MM.1S (cell line): Measurements from ENCODE around the gene DUS3L.
"Not testable (repeated sequence)": the region's sequence is repeated elsewhere in the genome, so short reads cannot be mapped to it uniquely, and the experiment has no call there.

Experiments
- DNase-seq: peaks from one replicate; pipeline ENCODE4 v3.0.0-alpha.2; 2015
- H2AFZ ChIP-seq: fragments of 300-600 bp; sonication (generic); 2 replicates; pipeline ENCODE4 v1.6.0; 2016; ENCODE audit warnings: antibody characterized with exemption, low read length
- H3F3A ChIP-seq: fragments of 300-600 bp; sonication (generic); 2 replicates; pipeline ENCODE4 v1.6.1; 2016; ENCODE audit warnings: mild to moderate bottlenecking, antibody characterized with exemption, low read length, moderate library complexity, mixed read lengths; ENCODE audit not compliant: insufficient read depth
- H3K27ac ChIP-seq: fragments of 300-600 bp; sonication (generic); 2 replicates; pipeline ENCODE4 v1.5.1; 2016; ENCODE audit warnings: mild to moderate bottlenecking, low read length
- H3K27me3 ChIP-seq: fragments of 300-600 bp; sonication (generic); replicated peaks from 2 replicates; pipeline ENCODE4 v1.6.0; 2016; ENCODE audit warnings: low read length; ENCODE audit not compliant: insufficient read depth
- H3K36me3 ChIP-seq: fragments of 300-600 bp; sonication (generic); replicated peaks from 2 replicates; pipeline ENCODE4 v1.6.1; 2016; ENCODE audit warnings: mild to moderate bottlenecking, low read length, mixed read lengths; ENCODE audit not compliant: insufficient read depth
- H3K4me1 ChIP-seq: fragments of 300-600 bp; sonication (generic); 2 replicates; pipeline ENCODE4 v1.6.1; 2016; ENCODE audit warnings: low read length, mixed read lengths
- H3K4me2 ChIP-seq: fragments of 300-600 bp; sonication (generic); 2 replicates; pipeline ENCODE4 v1.6.0; 2016; ENCODE audit warnings: low read depth, low read length
- H3K4me3 ChIP-seq: fragments of 300-600 bp; sonication (generic); 2 replicates; pipeline ENCODE4 v1.5.1; 2016; ENCODE audit warnings: low read length, mixed read lengths
- H3K79me2 ChIP-seq: fragments of 300-600 bp; sonication (generic); 2 replicates; pipeline ENCODE4 v1.6.1; 2016; ENCODE audit warnings: mixed run types, low read length, mixed read lengths
- H3K9ac ChIP-seq: fragments of 300-600 bp; sonication (generic); 2 replicates; pipeline ENCODE4 v1.6.1; 2016; ENCODE audit warnings: low read length, mixed read lengths
- H3K9me2 ChIP-seq: fragments of 300-600 bp; sonication (generic); replicated peaks from 2 replicates; pipeline ENCODE4 v1.6.1; 2016; ENCODE audit warnings: mild to moderate bottlenecking, low read length, mixed read lengths; ENCODE audit not compliant: insufficient read depth
- H3K9me3 ChIP-seq: fragments of 300-600 bp; sonication (generic); replicated peaks from 2 replicates; pipeline ENCODE4 v1.6.1; 2016; ENCODE audit warnings: mild to moderate bottlenecking, low read length, mixed read lengths; ENCODE audit not compliant: insufficient read depth
- H4K20me1 ChIP-seq: fragments of 300-600 bp; sonication (generic); 2 replicates; pipeline ENCODE4 v1.6.1; 2016; ENCODE audit warnings: mild to moderate bottlenecking, low read length, moderate library complexity, mixed read lengths; ENCODE audit not compliant: insufficient read depth
- CTCF ChIP-seq: fragments of 300-600 bp; sonication (generic); IDR thresholded peaks from 2 replicates; pipeline ENCODE4 v1.5.1; 2016; ENCODE audit warnings: antibody characterized with exemption, low read length, mixed read lengths
- EZH2 ChIP-seq: fragments of 300-600 bp; sonication (generic); optimal IDR thresholded peaks from 2 replicates; pipeline ENCODE3; 2017; ENCODE audit warnings: low read depth, mild to moderate bottlenecking, antibody characterized with exemption, low read length, mixed read lengths
- EZH2phosphoT487 ChIP-seq: fragments of 300-600 bp; sonication (generic); IDR thresholded peaks from 2 replicates; pipeline ENCODE4 v1.6.1; 2018; ENCODE audit warnings: antibody characterized with exemption, low read length

The DUS3L gene

GRCh38 chr19:5753743-5754142 lies 37.2 kb downstream of the DUS3L start:
- H2AFZ ChIP-seq, result no peak overlapping the region

DNA sequence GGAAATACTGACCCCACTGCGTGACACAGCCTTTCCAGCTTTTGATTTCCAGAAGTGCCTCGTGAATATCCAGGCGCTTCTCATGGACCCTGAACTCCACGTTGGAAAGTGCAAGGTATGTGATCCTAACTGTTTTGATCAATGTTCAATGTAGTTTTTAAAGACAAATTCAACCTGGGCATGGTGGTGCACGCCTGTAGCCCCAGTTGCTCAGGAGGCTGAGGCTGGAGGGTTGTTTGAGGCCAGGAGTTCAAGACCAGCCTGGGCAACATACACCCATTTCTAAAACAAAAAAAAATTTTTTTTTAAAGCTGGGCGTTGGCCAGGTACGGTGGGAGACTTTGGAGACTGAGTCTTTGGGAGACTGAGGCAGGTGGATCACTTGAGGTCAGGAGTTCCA lies 39.3 kb downstream of the DUS3L start:
- H3K27ac ChIP-seq, result no peak overlapping the region
- H3K9me2 ChIP-seq, result no peaks in the 10 kb centered on the region
- DNase-seq, result no peak
- no peaks in the 10 kb centered on the region for H3K4me1 ChIP-seq
- H3K79me2 ChIP-seq, result no peaks in the 10 kb centered on the region
- no peaks in the 10 kb centered on the region for H3F3A ChIP-seq
- H3K4me3 ChIP-seq, result no peak overlapping the region
- no peak overlapping the region for H3K4me2 ChIP-seq
- TF ChIP-seq EZH2, result no peak
- no peak; the same call in 1 of the 2 replicates for TF ChIP-seq EZH2phosphoT487
- TF ChIP-seq CTCF, result no peak
- H2AFZ ChIP-seq, result no peak overlapping the region
- no peaks in the 10 kb centered on the region for H4K20me1 ChIP-seq
- H3K9ac ChIP-seq, result no peak overlapping the region
- H3K9me3 ChIP-seq, result no peaks in the 10 kb centered on the region
- H3K27me3 ChIP-seq, result peaks cover 87% of the 10 kb centered on the region
- H3K36me3 ChIP-seq, result no peaks in the 10 kb centered on the region

More at GRCh38 chr19:5753743-5754142, 37.2 kb downstream of the DUS3L start:
- H3F3A ChIP-seq, result no peaks in the 10 kb centered on the region
- no peaks in the 10 kb centered on the region for H3K4me1 ChIP-seq
- TF ChIP-seq CTCF (no peak), EZH2phosphoT487 (no peak), EZH2 (no peak)
- no peaks in the 10 kb centered on the region for H3K9me3 ChIP-seq
- no peaks in the 10 kb centered on the region for H3K9me2 ChIP-seq
- peaks cover 82% of the 10 kb centered on the region for H3K27me3 ChIP-seq
- no peaks in the 10 kb centered on the region for H4K20me1 ChIP-seq
- H3K79me2 ChIP-seq, result no peaks in the 10 kb centered on the region
- H3K4me3 ChIP-seq, result no peak overlapping the region
- no peak overlapping the region for H3K27ac ChIP-seq
- no peak for DNase-seq
- H3K4me2 ChIP-seq, result no peak overlapping the region
- no peaks in the 10 kb centered on the region for H3K36me3 ChIP-seq
- H3K9ac ChIP-seq, result no peak overlapping the region

DNA sequence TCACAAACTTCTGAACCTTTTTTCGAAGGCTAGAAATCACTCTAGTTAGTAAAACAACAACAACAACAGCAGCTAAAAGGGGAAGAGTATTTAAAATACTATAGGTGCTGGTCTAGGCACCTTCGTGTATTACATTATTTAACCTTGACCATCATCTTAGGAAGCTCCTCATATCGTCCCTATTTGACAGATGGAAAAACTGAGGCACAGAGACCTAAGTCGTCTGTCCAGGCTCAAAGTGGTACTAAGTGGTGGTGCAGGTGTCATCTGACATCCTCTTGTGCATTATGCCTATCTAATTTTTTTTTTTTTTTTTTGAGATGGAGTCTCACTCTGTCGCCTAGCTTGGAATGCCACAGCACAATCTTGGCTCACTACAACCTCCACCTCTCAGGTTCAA lies 41.5 kb downstream of the DUS3L start:
- H3K9ac ChIP-seq, result no peak overlapping the region
- no peaks in the 10 kb centered on the region for H3K36me3 ChIP-seq
- no peak overlapping the region for H3K4me2 ChIP-seq
- H3K9me2 ChIP-seq, result no peaks in the 10 kb centered on the region
- H4K20me1 ChIP-seq, result no peaks in the 10 kb centered on the region
- H3K4me3 ChIP-seq, result no peak overlapping the region
- H2AFZ ChIP-seq, result no peak overlapping the region
- DNase-seq, result no peak
- no peaks in the 10 kb centered on the region for H3F3A ChIP-seq
- H3K79me2 ChIP-seq, result no peaks in the 10 kb centered on the region
- no peak overlapping the region for H3K27ac ChIP-seq
- H3K4me1 ChIP-seq, result no peaks in the 10 kb centered on the region
- no peak for TF ChIP-seq EZH2
- TF ChIP-seq CTCF, result no peak
- no peak for TF ChIP-seq EZH2phosphoT487
- no peaks in the 10 kb centered on the region for H3K9me3 ChIP-seq
- peaks cover 95% of the 10 kb centered on the region for H3K27me3 ChIP-seq

DNA sequence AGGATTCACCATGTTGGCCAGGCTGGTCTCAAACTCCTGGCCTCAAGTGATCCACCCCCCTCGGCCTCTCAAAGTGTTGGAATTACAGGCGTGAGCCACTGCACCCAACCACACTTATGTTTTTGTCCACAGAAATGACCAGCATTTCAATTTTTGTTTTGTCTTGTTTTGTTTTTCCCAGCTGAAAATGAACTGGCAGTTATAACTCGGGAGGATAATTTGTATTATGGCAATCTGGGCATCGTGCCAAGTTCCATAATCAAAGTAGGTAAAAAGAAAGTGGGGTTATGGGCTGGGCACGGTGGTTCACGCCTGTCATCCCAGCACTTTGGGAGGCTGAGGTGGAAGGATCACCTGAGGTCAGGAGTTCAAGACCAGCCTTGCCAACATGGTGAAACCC lies 42.0 kb downstream of the DUS3L start:
- not testable (repeated sequence) for H3K4me3 ChIP-seq, DNase-seq, H3K79me2 ChIP-seq, H3K4me2 ChIP-seq, H3K9me3 ChIP-seq, H2AFZ ChIP-seq, H3K27ac ChIP-seq, H3K9me2 ChIP-seq, H3K4me1 ChIP-seq, H4K20me1 ChIP-seq, H3K36me3 ChIP-seq, H3K9ac ChIP-seq, H3F3A ChIP-seq
- peaks cover 95% of the 10 kb centered on the region for H3K27me3 ChIP-seq

- H2AFZ ChIP-seq, DNase-seq, H3K4me3 ChIP-seq, H3K27ac ChIP-seq, H4K20me1 ChIP-seq, H3K9me2 ChIP-seq, H3K79me2 ChIP-seq, H3K4me1 ChIP-seq, H3K9ac ChIP-seq, H3K36me3 ChIP-seq, H3F3A ChIP-seq, H3K9me3 ChIP-seq, H3K4me2 ChIP-seq: not testable (repeated sequence)
- H3K27me3 ChIP-seq, result peaks cover 91% of the 10 kb centered on the region
Observed at GRCh38 chr19:5744999-5745398, 46.0 kb downstream of the DUS3L start.
